Measurements from ENCODE around the gene KRT6C.
"Not testable (repeated sequence)": the region's sequence is repeated elsewhere in the genome, so short reads cannot be mapped to it uniquely, and the experiment has no call there.

Gene KRT6C

GRCh38 chr12:52454411-52455201, 19.0 kb downstream of the KRT6C start:
- H3K4me3 ChIP-seq (ENCODE audit: low read depth, low read length): no peak overlapping the region
- H3K36me3 ChIP-seq (replicated peaks): no peaks in the 10 kb centered on the region
- H3K27ac ChIP-seq: no peak overlapping the region
- no peak for TF ChIP-seq CTCF (IDR thresholded peaks at IDR 0.05; ENCODE audit: low read depth, low read length, missing control alignments)
- in situ Hi-C loops (cut with HindIII; ENCODE audit: low pct_ligation_motif_present, low sequenced_read_pairs): no loop called here
- DNase-seq: no peak
- H3K27me3 ChIP-seq (replicated peaks): no peaks in the 10 kb centered on the region

- H3K27me3 ChIP-seq (replicated peaks): no peaks in the 10 kb centered on the region
- no peak within 1 kb of the TSS for H3K4me3 ChIP-seq (ENCODE audit: low read depth, low read length)
Observed at GRCh38 chr12:52452101-52452500, 21.5 kb downstream of the KRT6C start, which contains the start of gene KRT6B. Gene KRT6B (minus strand): TSS chr12:52452146. CDS start chr12:52452078, 68 bp downstream.

GRCh38 chr12:52448228-52448627, 25.4 kb downstream of the KRT6C start:
- in situ Hi-C loops (cut with HindIII; ENCODE audit: low pct_ligation_motif_present, low sequenced_read_pairs): no loop called here
- Histone ChIP-seq H3K36me3 (replicated peaks) (no peaks in the 10 kb centered on the region), H3K27ac (no peak overlapping the region), H3K4me3 (ENCODE audit: low read depth, low read length) (no peak overlapping the region), H3K27me3 (replicated peaks) (no peaks in the 10 kb centered on the region)
- TF ChIP-seq CTCF (IDR thresholded peaks at IDR 0.05; ENCODE audit: low read depth, low read length, missing control alignments): no peak
- DNase-seq: no peak

More at GRCh38 chr12:52452101-52452500, 21.5 kb downstream of the KRT6C start, which contains the start of gene KRT6B:
- in situ Hi-C loops (cut with HindIII; ENCODE audit: low pct_ligation_motif_present, low sequenced_read_pairs): no loop called here
- TF ChIP-seq CTCF (IDR thresholded peaks at IDR 0.05; ENCODE audit: low read depth, low read length, missing control alignments): no peak
- no peak for DNase-seq
- Histone ChIP-seq H3K27ac (no peak within 1 kb of the TSS), H3K36me3 (replicated peaks) (no peaks in the 10 kb centered on the region)

GRCh38 chr12:52447196-52447595, 26.4 kb downstream of the KRT6C start:
- DNase-seq; H3K27me3 ChIP-seq (replicated peaks); in situ Hi-C loops (cut with HindIII; ENCODE audit: low pct_ligation_motif_present, low sequenced_read_pairs); H3K27ac ChIP-seq; H3K4me3 ChIP-seq (ENCODE audit: low read depth, low read length); H3K36me3 ChIP-seq (replicated peaks): not testable (repeated sequence)

GRCh38 chr12:52446367-52447045, 27.1 kb downstream of the KRT6C start:
- Histone ChIP-seq H3K36me3 (replicated peaks) (no peaks in the 10 kb centered on the region), H3K27me3 (replicated peaks) (no peaks in the 10 kb centered on the region), H3K4me3 (ENCODE audit: low read depth, low read length) (no peak overlapping the region), H3K27ac (no peak overlapping the region)
- DNase-seq: no peak
- TF ChIP-seq CTCF (IDR thresholded peaks at IDR 0.05; ENCODE audit: low read depth, low read length, missing control alignments): no peak
- in situ Hi-C loops (cut with HindIII; ENCODE audit: low pct_ligation_motif_present, low sequenced_read_pairs): no loop called here

GRCh38 chr12:52445876-52446275, 27.7 kb downstream of the KRT6C start:
- Histone ChIP-seq H3K27me3 (replicated peaks) (no peaks in the 10 kb centered on the region), H3K4me3 (ENCODE audit: low read depth, low read length) (no peak overlapping the region), H3K27ac (no peak overlapping the region), H3K36me3 (replicated peaks) (no peaks in the 10 kb centered on the region)
- DNase-seq: no peak
- in situ Hi-C loops (cut with HindIII; ENCODE audit: low pct_ligation_motif_present, low sequenced_read_pairs): no loop called here
- no peak for TF ChIP-seq CTCF (IDR thresholded peaks at IDR 0.05; ENCODE audit: low read depth, low read length, missing control alignments)
